Retina (tissue), 1 donor: ENCODE results near the gene PXDN.

Experiments used
- DNase-seq: peaks from one replicate; pipeline ENCODE4 v3.0.0-alpha.2; 2016

Gene PXDN

GRCh38 chr2:1593371-1594122 is 150.8 kb downstream of the PXDN start:
- DNase-seq, result peak; percentile 80

- peak; percentile 87 for DNase-seq
Observed at GRCh38 chr2:1591978-1592907, 152.1 kb downstream of the PXDN start.

- no peak for DNase-seq
Observed at GRCh38 chr2:1591461-1591770, 152.9 kb downstream of the PXDN start.

GRCh38 chr2:1590596-1591460 is 153.5 kb downstream of the PXDN start:
- DNase-seq, result peak; percentile 33

GRCh38 chr2:1588978-1589621 is 155.2 kb downstream of the PXDN start:
- peak; percentile 42 for DNase-seq

GRCh38 chr2:1588051-1588977 is 156.0 kb downstream of the PXDN start:
- no peak for DNase-seq

- DNase-seq, result no peak
Observed at GRCh38 chr2:1586923-1587840, 157.1 kb downstream of the PXDN start.

GRCh38 chr2:1586251-1586922 is 157.9 kb downstream of the PXDN start:
- DNase-seq, result no peak

- no peak for DNase-seq
Observed at GRCh38 chr2:1585635-1586034, 158.7 kb downstream of the PXDN start.

GRCh38 chr2:1584691-1585485 is 159.4 kb downstream of the PXDN start:
- no peak for DNase-seq

- no peak for DNase-seq
Observed at GRCh38 chr2:1584051-1584531, 160.2 kb downstream of the PXDN start.

- DNase-seq, result peak; percentile 24
Observed at GRCh38 chr2:1582891-1583341, 161.4 kb downstream of the PXDN start.

- DNase-seq, result no peak
Observed at GRCh38 chr2:1581965-1582625, 162.2 kb downstream of the PXDN start.
